WTC11 (cell line): ENCODE data around the gene SEC24C. TPM values are rescaled to one million over a fixed set of nuclear protein-coding genes. Genes with fewer than 3 reads are reported as not detected.

Source experiments
- ATAC-seq: fragments of 200-7000 bp; cut with Tn5 transposase; 2 replicates; pipeline ENCODE4 v1.10.0; 2021; ENCODE audit warnings: mild to moderate bottlenecking, moderate library complexity
- CTCF ChIA-PET: fragments of 300-600 bp; sonication (Branson Sonifier 250); formaldehyde crosslinking; loops from one replicate; lab custom pipeline; 2021; ENCODE audit warnings: antibody characterized with exemption; lab: Charles Lee
- POLR2A ChIA-PET: fragments of 350-600 bp; sonication (Branson Sonifier 250); formaldehyde crosslinking; loops from one replicate; lab custom pipeline; 2021; ENCODE audit warnings: antibody characterized with exemption; lab: Charles Lee
- DNase-seq: peaks from one replicate; pipeline ENCODE4 v3.0.0; 2021; ENCODE audit warnings: low spot score
- H3K27ac Mint-ChIP-seq: 2 replicates; pipeline ENCODE4 v1.8.0; 2021; ENCODE audit warnings: mixed read lengths
- H3K27me3 Mint-ChIP-seq: 2 replicates; pipeline ENCODE4 v1.8.0; 2021; ENCODE audit warnings: low read depth, mild to moderate bottlenecking, moderate library complexity, mixed read lengths
- H3K36me3 Mint-ChIP-seq: 2 replicates; pipeline ENCODE4 v1.8.0; 2021; ENCODE audit warnings: mixed read lengths
- H3K4me1 Mint-ChIP-seq: 2 replicates; pipeline ENCODE4 v1.8.0; 2022; ENCODE audit warnings: mixed read lengths
- H3K4me3 Mint-ChIP-seq: 2 replicates; pipeline ENCODE4 v1.8.0; 2021; ENCODE audit warnings: mild to moderate bottlenecking, moderate library complexity, mixed read lengths
- H3K9me3 Mint-ChIP-seq: 2 replicates; pipeline ENCODE4 v1.8.0; 2021; ENCODE audit warnings: mixed read lengths
- ARID4B ChIP-seq: sonication (generic); formaldehyde crosslinking; IDR thresholded peaks from 2 replicates; pipeline ENCODE4 v1.8.0; 2023; ENCODE audit warnings: missing genetic modification reagents, mild to moderate bottlenecking, borderline replicate concordance
- GTF2I ChIP-seq: fragments of 250-450 bp; sonication (Bioruptor Pico); conservative IDR thresholded peaks from 2 replicates; pipeline ENCODE4 v1.4.0; 2021; ENCODE audit warnings: mild to moderate bottlenecking
- IRF1 ChIP-seq: sonication (generic); formaldehyde crosslinking; IDR thresholded peaks from 2 replicates; pipeline ENCODE4 v1.8.0; 2023; ENCODE audit warnings: missing genetic modification reagents
- ZBTB21 ChIP-seq: sonication (generic); formaldehyde crosslinking; IDR thresholded peaks from 2 replicates; pipeline ENCODE4 v1.8.1; 2023; ENCODE audit warnings: mild to moderate bottlenecking, missing genetic modification reagents, borderline replicate concordance
- ZSCAN18 ChIP-seq: fragments of 250-450 bp; sonication (Bioruptor Pico); IDR thresholded peaks from 2 replicates; pipeline ENCODE4 v2.1.2; 2022; ENCODE audit warnings: mild to moderate bottlenecking, moderate library complexity
- total RNA-seq: library from RNA; stranded (reverse); gene quantifications from 3 replicates; pipeline ENCODE4 v1.2.3, GENCODE V29; 2021
- TF ChIP-seq, protein P1 (sequence below): sonication (generic); formaldehyde crosslinking; IDR thresholded peaks from 2 replicates; pipeline ENCODE4 v1.8.0; 2022; ENCODE audit warnings: mild to moderate bottlenecking, missing genetic modification reagents
- TF ChIP-seq, protein P2 (sequence below): sonication (generic); formaldehyde crosslinking; conservative IDR thresholded peaks from 2 replicates; pipeline ENCODE4 v1.8.1; 2023; ENCODE audit warnings: mild to moderate bottlenecking, low read depth, missing genetic modification reagents, moderate library complexity
- TF ChIP-seq, protein P3 (sequence below): sonication (generic); formaldehyde crosslinking; IDR thresholded peaks from 2 replicates; pipeline ENCODE4 v1.8.1; 2023; ENCODE audit warnings: mild to moderate bottlenecking, missing genetic modification reagents, borderline replicate concordance

SEC24C gene
- total RNA-seq, 1 experiment from 2014 or later = 74.2 TPM

DNA sequence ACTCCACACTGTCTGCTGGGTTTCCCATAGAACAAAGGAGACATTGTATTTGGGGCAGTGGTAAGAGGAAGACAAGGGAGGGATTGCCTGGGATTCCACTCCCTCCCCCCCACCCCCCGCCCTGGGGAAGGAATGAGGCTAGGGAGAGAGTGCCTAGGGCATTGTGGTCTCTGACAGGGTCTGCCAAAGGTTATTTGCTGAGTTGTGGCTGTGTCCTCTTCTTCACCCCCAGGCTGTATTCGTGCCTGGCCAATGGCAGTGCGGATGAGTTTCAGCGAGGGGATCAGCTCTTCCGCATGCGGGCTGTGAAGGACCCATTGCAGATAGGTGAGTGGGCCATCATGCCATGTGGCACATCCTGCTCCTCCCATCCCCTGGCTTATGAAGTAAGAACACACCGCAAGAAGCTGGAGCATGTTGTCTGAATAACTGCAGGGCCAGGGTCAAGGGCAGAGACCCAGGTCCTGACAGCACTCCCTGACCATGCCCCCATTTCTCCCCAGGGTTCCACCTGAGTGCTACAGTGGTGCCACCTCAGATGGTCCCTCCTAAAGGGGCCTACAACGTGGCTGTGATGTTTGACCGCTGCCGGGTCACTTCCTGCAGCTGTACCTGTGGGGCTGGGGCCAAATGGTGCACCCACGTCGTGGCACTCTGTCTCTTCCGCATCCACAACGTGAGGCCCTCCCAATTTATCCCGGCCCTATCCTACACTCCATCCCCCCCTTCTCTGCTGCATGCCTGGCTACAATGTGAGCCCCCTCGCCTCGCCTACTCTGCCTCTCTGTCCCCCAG is 44.9 kb downstream of the SEC24C start:
- peaks cover 24% of the 10 kb centered on the region for H3K36me3 Mint-ChIP-seq
- H3K9me3 Mint-ChIP-seq = no peaks in the 10 kb centered on the region
- ChIA-PET POLR2A (interaction anchor here (0.6 to 1.1 kb wide), 2 partner anchors 17 to 20 kb away, joined by 3 to 9 read pairs; a partner anchor contains a TSS), CTCF (interaction anchor here (0.7 kb wide), 1 partner anchor 169 kb away, joined by 3 read pairs; no protein-coding TSS in a partner anchor)
- ATAC-seq (no peak), DNase-seq (no peak)
- H3K27ac Mint-ChIP-seq = no peak overlapping the region
- H3K4me1 Mint-ChIP-seq = peaks cover 8% of the 10 kb centered on the region
- TF ChIP-seq, protein P1, sequence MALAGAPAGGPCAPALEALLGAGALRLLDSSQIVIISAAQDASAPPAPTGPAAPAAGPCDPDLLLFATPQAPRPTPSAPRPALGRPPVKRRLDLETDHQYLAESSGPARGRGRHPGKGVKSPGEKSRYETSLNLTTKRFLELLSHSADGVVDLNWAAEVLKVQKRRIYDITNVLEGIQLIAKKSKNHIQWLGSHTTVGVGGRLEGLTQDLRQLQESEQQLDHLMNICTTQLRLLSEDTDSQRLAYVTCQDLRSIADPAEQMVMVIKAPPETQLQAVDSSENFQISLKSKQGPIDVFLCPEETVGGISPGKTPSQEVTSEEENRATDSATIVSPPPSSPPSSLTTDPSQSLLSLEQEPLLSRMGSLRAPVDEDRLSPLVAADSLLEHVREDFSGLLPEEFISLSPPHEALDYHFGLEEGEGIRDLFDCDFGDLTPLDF = no peak
- TF ChIP-seq ARID4B (no peak), IRF1 (CRISPR knock-in tag) (no peak), GTF2I (no peak), ZBTB21 (CRISPR knock-in tag) (no peak), ZSCAN18 (CRISPR knock-in tag) (no peak)
- TF ChIP-seq, protein P2, sequence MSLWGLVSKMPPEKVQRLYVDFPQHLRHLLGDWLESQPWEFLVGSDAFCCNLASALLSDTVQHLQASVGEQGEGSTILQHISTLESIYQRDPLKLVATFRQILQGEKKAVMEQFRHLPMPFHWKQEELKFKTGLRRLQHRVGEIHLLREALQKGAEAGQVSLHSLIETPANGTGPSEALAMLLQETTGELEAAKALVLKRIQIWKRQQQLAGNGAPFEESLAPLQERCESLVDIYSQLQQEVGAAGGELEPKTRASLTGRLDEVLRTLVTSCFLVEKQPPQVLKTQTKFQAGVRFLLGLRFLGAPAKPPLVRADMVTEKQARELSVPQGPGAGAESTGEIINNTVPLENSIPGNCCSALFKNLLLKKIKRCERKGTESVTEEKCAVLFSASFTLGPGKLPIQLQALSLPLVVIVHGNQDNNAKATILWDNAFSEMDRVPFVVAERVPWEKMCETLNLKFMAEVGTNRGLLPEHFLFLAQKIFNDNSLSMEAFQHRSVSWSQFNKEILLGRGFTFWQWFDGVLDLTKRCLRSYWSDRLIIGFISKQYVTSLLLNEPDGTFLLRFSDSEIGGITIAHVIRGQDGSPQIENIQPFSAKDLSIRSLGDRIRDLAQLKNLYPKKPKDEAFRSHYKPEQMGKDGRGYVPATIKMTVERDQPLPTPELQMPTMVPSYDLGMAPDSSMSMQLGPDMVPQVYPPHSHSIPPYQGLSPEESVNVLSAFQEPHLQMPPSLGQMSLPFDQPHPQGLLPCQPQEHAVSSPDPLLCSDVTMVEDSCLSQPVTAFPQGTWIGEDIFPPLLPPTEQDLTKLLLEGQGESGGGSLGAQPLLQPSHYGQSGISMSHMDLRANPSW (CRISPR knock-in tag) = no peak
- TF ChIP-seq, protein P3, sequence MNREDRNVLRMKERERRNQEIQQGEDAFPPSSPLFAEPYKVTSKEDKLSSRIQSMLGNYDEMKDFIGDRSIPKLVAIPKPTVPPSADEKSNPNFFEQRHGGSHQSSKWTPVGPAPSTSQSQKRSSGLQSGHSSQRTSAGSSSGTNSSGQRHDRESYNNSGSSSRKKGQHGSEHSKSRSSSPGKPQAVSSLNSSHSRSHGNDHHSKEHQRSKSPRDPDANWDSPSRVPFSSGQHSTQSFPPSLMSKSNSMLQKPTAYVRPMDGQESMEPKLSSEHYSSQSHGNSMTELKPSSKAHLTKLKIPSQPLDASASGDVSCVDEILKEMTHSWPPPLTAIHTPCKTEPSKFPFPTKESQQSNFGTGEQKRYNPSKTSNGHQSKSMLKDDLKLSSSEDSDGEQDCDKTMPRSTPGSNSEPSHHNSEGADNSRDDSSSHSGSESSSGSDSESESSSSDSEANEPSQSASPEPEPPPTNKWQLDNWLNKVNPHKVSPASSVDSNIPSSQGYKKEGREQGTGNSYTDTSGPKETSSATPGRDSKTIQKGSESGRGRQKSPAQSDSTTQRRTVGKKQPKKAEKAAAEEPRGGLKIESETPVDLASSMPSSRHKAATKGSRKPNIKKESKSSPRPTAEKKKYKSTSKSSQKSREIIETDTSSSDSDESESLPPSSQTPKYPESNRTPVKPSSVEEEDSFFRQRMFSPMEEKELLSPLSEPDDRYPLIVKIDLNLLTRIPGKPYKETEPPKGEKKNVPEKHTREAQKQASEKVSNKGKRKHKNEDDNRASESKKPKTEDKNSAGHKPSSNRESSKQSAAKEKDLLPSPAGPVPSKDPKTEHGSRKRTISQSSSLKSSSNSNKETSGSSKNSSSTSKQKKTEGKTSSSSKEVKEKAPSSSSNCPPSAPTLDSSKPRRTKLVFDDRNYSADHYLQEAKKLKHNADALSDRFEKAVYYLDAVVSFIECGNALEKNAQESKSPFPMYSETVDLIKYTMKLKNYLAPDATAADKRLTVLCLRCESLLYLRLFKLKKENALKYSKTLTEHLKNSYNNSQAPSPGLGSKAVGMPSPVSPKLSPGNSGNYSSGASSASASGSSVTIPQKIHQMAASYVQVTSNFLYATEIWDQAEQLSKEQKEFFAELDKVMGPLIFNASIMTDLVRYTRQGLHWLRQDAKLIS = no peak
- H3K27me3 Mint-ChIP-seq = no peaks in the 10 kb centered on the region
- H3K4me3 Mint-ChIP-seq = no peak overlapping the region
